GM11168 (cell line): ENCODE data around the gene NUP54.

Source experiments
- in situ Hi-C: fragments of 300-500 bp; cut with MboI; formaldehyde crosslinking; loops from one replicate; pipeline ENCODE4 v1.12.0; 2022; ENCODE audit warnings: low sequenced_read_pairs; ENCODE audit not compliant: unreplicated experiment

Gene NUP54, protein sequence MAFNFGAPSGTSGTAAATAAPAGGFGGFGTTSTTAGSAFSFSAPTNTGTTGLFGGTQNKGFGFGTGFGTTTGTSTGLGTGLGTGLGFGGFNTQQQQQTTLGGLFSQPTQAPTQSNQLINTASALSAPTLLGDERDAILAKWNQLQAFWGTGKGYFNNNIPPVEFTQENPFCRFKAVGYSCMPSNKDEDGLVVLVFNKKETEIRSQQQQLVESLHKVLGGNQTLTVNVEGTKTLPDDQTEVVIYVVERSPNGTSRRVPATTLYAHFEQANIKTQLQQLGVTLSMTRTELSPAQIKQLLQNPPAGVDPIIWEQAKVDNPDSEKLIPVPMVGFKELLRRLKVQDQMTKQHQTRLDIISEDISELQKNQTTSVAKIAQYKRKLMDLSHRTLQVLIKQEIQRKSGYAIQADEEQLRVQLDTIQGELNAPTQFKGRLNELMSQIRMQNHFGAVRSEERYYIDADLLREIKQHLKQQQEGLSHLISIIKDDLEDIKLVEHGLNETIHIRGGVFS

DNA sequence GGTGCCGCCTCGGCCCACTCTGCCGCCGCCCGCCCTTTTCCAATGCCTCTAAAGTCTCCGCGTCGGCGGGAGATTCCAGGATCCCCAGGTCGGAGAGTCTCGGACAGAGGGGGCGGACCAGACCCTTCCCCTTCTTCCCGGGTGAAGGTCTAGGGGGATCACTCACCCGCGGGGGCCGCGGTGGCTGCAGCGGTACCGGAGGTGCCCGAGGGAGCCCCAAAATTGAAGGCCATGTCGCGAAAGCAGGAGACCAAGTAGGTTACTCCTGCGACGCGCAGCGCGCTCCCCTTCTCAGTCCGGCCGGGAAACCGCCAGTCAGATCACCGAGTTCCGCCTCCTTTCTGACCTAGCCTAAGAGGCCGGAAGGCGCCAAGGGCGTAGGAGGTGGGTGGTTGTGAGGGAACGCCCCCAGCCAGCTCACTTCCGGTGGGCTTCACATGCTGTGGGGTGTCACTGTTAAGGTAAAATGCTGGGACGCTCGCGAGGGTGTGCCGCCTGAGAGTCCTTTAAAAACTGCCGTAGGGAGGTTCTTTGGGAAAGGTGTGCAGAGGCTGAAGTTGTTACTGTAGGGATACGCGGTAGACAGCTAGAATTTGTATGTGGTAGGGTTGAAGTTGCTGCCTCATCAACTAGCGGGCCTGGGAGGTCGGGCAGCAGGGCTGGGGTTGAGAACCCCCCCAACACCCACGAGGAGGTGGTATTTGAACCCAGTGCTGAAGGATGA lies at the start of gene NUP54:
Gene NUP54 (minus strand): TSS at position 256 of the 724 bp plus-strand sequence. CDS start 23 bp downstream, at position 233.
- in situ Hi-C loops, result no loop called here

DNA sequence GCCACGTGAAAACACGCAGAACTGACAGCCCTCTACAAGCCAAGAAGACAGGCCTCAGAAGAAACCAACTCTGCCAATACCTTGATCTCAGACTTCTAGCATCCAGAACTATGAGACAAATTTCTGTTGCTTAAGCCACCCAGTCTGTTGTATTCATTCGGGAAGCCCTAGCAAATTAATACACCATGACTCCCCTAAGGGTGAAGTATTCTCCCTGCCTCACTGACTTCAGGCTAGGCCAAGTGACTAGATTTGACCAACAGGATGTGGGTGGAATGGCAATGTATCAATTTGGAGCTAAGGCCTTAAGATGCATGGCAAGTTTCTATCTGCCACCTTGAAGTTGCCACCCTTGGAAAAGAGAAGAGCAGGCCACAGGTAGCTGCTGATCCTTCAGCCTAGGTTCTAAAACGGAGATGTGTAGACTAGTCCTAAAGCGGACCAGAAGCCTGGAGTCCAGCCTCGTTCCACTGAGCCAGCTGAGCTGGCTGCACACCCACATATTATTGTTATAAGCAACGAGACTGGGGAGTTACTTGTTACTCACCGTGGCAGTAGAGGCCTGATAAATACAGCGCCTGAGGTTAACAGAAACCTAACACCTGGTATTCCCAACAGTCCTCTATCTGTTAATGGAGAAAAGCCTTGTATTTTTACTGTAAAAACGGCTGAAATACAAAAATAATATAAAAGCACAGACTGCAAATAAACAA lies 49.0 kb upstream of the NUP54 start:
- in situ Hi-C loops, result loop anchor here (10.0 kb wide), 1 partner anchor 108 kb away; the partner anchor contains the start of gene STBD1

DNA sequence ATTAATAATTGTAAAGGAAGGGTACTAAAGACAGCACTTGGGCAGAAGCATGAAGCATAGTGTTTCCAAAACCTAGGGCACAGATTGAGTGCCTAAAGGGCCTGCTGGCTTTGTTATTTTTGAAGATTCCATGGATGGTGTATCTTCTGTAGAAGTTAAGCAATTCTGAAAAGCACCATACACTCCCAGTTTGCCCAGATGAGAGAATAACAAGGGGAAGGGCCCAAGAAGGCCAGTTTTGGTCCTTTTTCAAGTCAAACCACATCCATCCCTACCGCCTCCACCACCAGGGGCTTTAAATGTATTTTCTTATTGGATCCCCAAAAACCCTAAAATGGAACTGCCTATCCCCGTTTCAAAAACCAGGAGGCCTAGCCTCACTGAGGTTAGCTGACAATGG lies 48.2 kb upstream of the NUP54 start:
- in situ Hi-C loops, result loop anchor here (10.0 kb wide), 1 partner anchor 108 kb away; the partner anchor contains the start of gene STBD1

DNA sequence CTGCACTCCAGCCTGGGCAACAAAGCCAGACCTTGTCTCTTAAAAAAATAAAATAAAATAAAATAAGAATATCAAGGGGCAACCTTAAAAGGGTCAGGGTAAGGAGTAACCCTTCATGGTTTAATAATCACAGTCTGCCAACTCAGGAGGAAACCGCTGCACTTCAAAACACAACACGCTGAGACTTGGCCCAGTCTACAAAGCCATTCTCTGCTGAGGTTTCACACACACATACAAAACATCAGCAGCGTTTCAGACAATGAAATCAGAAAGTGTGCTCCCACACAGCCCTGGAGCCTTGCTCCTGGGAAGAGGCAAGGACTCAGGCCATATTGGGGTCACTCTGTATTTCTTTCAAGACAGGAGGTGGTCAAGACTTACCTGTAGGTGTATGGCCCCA lies 47.1 kb upstream of the NUP54 start:
- in situ Hi-C loops, result loop anchor here (10.0 kb wide), 1 partner anchor 109 kb away; the partner anchor contains the start of gene STBD1

GRCh38 chr4:76194325-76194724 lies 46.1 kb upstream of the NUP54 start:
- in situ Hi-C loops, result loop anchor here (10.0 kb wide), 1 partner anchor 110 kb away; the partner anchor contains the start of gene STBD1

DNA sequence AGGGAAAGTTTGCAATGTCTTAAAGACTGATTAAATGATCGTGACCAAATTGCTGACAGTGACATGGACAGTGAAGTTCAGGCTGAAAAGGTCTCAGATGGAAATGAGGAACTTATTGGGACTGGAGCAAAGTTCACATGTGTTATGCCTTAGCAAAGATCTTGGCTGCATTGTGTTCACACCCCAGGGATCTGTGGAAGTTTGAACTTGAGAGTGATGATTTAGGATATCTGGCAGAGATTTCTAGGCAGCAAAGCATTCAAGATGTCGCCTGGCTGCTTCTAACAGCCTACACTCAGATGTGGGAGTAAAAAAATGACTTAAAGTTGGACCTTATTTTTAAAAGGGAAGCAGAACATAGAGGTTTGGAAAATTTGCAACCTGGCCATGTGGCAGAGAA lies 44.0 kb upstream of the NUP54 start:
- in situ Hi-C loops, result loop anchor here (10.0 kb wide), 1 partner anchor 113 kb away; the partner anchor contains the start of gene STBD1

DNA sequence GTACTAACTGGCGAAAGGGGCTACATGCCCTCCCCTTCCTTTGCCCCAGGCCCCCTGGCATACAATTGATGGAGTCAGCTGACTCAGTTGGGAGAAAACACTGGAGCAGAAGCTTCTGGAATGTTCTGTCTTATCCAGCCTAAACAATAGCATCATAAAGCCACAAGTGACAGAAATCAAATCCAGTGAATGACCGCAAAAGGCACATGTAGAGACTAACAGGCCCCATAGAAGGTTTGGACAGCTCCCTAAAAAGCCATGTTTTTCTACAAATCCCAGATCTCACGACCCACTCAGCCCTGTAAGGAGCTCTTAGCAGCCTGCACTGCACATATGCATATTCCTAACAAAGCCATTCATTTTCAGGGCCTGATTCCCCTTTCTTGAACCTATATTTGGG lies 40.4 kb upstream of the NUP54 start:
- in situ Hi-C loops, result loop anchor here (10.0 kb wide), 1 partner anchor 186 kb away; no protein-coding TSS in a partner anchor

GRCh38 chr4:76188149-76188548 lies 40.0 kb upstream of the NUP54 start:
- in situ Hi-C loops, result loop anchor here (10.0 kb wide), 1 partner anchor 187 kb away; no protein-coding TSS in a partner anchor

DNA sequence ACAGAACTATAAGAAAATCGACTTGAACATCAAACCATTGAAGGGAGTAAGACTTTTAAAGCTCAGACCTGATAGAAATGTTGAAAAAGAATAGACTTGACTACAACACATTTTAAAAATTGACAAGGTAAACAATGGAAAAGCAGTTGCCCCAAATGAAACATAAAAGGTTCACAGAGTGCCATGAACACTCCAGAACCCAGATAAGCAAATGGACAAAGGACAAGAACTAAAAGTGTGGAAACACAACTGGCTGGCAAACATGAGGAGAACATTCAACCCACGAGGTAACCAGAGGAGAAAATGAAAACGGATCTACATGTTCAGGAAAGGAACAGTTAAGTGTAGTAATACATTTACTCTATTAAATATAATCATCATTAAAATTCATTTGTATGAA lies 39.0 kb upstream of the NUP54 start:
- in situ Hi-C loops, result loop anchor here (10.0 kb wide), 1 partner anchor 188 kb away; no protein-coding TSS in a partner anchor

DNA sequence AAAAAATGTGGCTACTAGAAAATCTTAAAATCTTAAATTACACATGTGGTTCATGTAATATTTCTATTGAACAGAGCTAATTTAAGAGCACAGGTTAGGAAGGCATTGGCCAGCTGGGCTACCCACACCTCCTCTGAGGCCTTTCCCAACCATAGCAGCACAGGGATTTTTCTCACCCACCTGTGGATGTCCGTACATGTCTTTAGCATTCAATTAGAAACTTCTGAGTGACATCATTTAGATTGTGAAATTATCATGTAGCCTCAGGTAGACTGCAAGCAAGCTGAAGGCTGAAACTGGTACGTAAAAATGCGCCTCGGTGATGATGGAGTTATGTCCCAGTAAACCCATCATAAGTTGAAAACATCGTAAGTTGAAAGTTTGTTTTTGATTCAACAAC lies 34.3 kb upstream of the NUP54 start:
- in situ Hi-C loops, result loop anchor here (10.0 kb wide), 1 partner anchor 192 kb away; no protein-coding TSS in a partner anchor

DNA sequence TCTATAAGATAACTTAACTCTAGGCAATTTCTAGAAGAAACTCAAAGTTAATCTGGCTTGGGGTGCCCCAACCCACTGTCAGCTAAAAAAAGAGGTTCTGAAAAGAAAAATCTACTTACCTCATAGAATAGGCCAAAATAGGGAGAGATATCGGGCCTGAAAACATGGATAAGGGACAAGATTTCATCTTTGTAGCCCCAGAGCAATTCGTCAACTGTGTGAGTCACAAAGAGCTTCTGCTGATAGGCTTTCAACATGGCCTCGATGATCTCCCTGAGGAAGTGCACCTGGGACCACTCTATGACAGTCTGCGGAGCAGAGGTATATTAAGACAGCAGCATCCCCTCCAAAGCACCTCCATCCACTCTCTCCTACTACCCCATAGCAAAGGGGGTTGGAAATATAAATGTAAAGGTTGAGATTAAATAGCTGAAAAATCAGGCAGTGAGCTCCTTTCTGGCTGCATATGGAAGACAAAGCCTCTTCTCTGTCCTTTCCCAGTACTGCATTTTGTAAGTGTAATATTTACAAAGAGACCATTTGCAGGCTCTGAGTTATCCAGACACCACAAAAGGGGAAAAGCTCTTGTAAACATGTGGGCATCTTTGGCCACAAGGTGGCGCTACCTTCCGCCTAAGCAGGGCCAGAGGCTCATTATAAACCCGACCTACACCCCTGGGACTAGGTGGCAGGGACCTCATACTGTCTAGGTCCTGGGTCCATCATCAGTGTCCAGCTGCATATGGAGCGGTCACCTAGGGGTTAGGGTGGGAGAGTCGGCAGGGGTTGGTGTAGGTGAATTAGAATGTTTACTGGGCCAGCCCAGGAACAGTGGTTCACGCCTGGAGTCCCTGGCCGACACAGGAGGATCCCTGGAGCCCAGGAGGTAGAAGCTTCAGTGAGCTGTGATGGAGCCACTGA lies 31.5 kb upstream of the NUP54 start:
- in situ Hi-C loops, result loop anchor here (10.0 kb wide), 1 partner anchor 195 kb away; no protein-coding TSS in a partner anchor

DNA sequence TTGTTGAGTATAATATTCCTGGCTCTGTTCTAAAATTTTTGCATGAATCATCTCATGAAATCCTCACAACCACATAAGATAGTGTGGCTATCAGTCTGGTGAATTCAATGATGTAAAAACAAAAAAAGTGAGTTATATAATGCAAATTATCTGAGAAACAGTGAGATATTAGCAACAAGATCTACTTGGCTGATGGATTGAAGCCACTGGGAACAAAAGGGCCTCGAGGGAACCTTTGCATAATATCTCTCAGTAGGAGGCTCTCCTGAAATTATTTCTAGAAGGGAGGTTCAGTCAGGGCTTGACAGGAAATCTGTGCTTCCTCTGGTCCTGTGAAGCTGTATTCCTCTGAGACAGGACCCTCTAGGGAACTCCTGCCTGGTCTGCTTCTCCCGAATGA lies 30.1 kb upstream of the NUP54 start:
- in situ Hi-C loops, result no loop called here

GRCh38 chr4:76177709-76178108 lies 29.5 kb upstream of the NUP54 start:
- in situ Hi-C loops, result no loop called here

- in situ Hi-C loops, result no loop called here
Observed at GRCh38 chr4:76175336-76175735, 27.1 kb upstream of the NUP54 start.

GRCh38 chr4:76174216-76174615 lies 26.0 kb upstream of the NUP54 start:
- in situ Hi-C loops, result no loop called here

DNA sequence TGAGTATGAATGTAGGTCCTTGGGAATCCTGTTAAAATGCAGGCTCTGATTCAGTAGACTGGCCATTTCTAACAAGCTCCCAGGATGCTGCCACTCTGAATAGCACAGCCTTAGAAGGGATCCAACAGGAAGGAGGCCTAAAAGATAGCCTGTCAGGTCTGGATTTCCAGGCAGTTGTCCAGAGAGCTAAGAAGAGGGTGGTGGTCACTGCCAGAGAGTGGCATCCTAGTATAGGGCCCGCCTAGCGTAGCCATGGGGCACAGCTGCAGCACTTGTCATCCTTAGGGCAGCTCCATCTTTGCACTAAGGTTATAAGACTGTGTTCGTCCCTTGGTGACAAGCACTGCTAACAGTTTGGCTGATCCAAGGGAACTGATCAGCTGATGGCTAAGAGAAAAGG lies 20.5 kb upstream of the NUP54 start:
- in situ Hi-C loops, result no loop called here

DNA sequence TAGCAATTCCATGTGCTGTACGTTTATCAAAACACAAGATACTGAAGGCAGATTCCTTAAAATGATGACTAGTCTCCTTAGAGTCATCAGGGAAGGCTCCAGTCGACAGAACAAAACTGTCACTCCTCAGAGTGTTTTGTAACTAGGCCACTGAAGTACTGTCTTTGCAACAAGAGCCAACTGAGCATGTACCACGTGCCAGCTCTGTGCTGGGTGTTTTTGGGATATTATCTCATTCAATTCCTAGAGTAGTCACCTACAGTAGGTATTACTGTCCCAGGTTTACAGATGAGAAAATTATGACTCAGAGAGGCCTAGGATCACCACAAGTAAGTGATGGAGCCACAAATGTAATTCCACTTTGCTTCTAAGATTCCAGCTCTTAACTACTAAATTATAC lies 18.3 kb upstream of the NUP54 start:
- in situ Hi-C loops, result no loop called here

GRCh38 chr4:76160355-76160754 lies 12.2 kb upstream of the NUP54 start:
- in situ Hi-C loops, result no loop called here

DNA sequence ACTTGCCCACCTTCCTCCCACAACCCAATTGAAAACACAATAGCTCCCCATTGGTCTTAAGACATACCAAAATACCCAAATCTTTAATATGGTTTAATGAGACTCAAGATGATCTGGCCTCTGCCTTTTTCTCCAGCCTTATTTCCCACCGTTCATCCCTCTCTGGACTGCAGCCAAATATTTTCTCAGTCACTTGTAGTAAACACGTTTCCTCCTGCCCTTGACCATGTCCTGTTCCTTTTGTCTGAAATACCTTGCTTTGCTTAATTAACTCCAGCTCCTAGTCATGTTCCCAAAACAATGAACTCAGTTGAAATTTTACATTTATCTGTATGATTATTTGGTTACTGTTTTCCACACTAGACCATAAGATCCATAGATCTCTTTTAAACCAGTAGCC lies 8.4 kb upstream of the NUP54 start:
- in situ Hi-C loops, result no loop called here
